ENCODE measurements around the gene EIF5.
A peak's percentile ranks its signal among the peaks of the same experiment; 100 is the strongest.

Gene EIF5

DNA sequence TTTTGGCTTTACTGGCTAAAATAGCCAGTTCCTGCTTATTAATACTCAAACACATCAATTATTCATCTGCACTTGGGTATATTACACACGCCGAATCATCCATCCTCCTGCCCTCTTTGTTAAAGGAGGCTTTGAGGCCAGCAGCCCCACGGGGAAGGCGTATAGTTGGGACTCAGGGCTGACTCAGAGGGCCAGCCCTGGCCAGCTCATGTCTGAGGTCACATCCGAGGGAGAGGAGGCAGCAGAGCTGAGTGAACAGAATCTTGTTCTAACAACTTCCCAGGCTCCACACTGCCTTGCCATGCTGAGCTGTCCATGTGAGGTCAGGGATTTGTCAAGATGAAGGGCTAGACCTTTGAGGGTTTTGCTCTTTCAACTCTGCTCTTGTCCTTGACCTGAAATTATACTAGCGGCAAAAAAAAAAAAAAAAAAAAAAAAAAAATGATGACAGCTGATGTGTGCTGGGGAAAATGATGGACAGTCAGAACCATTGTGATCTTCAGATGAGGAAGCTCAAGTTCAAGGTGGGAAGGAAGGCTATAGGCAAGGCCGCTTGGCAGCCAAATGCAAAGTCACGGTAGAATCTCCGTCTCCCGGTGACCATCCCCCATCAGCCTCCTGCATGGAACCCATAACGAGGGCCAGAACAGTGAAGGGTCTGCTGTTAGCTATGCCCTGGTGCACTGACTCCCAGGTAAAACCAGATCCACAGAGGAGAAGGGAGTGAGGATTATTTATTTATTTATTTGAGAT is 38.7 kb downstream of the EIF5 start:
- peak; percentile 94 for DNase-seq

DNA sequence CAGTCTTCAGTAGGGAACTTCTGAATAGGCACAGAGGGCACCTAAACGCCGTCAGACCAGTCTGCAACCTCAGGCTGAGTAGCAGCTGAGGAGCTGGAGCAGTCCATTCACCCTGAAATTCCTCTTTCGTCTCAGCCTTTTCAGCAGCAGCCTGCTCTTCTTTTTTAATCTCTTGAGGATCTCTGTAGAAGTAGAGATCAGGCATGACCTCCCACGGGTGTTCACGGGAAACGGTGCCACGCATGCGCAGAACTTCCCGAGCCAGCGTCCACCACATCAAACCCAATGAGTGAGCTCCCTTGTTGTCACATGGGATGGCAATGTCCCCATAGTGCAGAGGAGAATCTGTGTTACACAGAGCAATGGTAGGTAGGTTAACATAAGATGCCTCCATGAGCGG is 40.1 kb downstream of the EIF5 start:
- DNase-seq: no peak

GRCh38 chr14:103377522-103378037 is 43.5 kb downstream of the EIF5 start:
- no peak for DNase-seq

DNA sequence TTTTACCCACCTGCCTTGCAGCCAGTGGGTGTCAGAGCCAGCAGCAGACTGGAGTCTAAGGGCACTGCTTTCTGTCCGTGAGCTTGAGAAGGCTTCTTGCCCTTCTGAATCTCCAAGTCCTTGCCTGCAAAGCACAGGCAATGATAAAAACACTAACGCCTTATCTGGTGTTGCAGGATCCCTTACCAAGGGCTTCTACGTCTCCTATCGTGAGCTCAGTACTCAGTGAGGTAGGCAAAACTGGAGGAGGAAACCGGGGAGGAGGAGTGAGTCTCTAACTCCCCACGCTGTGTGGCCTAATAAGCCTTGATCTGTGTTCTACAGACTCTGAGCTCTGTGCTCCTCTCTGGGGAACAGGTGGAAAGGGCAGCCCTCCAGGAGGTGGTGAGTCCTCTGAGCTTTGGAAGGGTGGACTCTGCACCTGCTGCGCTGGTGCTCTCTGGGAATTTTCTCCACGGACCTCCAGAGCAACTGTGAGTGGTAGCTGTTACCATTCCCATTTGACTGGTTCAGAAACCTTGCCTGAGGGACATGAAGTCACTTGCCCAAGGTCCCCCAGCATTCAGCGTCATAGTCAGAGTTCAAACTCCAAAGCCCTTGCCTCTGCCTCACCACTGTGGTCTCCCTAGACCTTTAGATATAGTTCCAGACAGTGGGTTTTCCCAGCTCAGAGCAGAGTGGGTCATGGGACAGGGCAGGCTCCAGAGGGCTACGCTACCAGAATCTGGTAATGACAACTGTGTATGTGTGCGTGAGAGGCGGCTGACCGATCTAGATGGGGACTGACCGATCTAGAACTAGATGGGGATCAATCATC is 44.2 kb downstream of the EIF5 start:
- DNase-seq: no peak

- no peak for DNase-seq
Observed at GRCh38 chr14:103380719-103381377, 46.8 kb downstream of the EIF5 start.

- peak; percentile 76 for DNase-seq
Observed at GRCh38 chr14:103382376-103382775, 48.3 kb downstream of the EIF5 start.

GRCh38 chr14:103384450-103385151 is 50.6 kb downstream of the EIF5 start:
- DNase-seq: no peak

GRCh38 chr14:103385152-103385928 is 51.3 kb downstream of the EIF5 start, which contains the start of gene MARK3:
Gene MARK3, plus strand, starts transcription at chr14:103385415. Its CDS starts 615 bp downstream, at chr14:103386030.
- DNase-seq: peak; percentile 97

DNA sequence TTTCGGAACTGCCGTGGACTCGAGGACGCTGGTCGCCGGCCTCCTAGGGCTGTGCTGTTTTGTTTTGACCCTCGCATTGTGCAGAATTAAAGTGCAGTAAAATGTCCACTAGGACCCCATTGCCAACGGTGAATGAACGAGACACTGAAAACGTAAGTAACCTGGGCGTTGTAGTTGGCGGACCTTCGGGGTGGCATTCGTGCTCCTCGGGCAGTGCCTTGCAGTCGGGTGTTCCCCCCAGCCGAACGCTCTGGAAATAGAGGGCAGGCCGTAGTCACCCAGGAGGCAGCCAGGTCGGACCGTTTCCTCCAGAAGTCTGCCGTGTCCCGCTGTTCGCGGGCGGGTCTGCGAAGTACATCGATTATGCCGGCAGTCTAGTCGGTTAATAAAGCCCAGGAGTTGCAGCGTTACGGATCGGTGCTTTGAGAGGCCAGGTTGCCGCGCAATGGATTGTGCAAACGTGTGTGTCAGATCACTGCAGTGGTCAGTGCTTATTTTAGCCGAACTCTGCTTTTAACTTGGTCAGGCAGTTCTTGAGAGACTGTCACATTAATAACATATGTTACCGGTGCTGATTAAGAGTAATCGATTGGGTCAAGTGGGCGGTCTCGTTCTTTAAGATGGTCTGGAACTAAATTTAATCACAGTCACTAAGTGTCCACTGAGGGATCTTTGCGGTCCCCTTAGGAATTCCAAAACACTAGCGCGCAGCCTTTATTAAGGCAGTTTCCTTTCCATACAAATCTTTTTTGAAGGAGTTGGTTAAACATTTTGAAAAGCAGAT is 52.1 kb downstream of the EIF5 start:
- peak; percentile 19 for DNase-seq

- DNase-seq: no peak
Observed at GRCh38 chr14:103386713-103387329, 52.8 kb downstream of the EIF5 start.

DNA sequence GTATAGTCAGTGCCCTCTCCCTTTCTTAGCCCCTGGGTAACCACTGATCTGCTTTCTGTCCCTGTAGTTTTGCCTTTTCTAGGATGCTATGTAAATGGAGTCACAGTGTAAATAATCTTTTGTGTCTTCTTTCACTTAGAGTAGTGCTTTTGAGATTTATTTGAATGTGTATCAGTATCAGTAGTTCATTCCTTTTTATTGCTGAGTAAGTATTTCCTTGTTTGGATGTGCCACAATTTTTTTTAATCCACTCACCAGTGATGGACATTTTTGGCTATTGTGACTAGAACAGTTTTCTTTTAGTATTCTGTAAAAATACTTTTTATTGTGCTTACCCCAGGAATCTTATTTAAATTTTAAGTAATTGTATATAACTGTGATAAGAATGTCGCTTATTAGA is 54.6 kb downstream of the EIF5 start:
- DNase-seq: no peak

- no peak for DNase-seq
Observed at GRCh38 chr14:103390605-103391004, 56.6 kb downstream of the EIF5 start.

DNA sequence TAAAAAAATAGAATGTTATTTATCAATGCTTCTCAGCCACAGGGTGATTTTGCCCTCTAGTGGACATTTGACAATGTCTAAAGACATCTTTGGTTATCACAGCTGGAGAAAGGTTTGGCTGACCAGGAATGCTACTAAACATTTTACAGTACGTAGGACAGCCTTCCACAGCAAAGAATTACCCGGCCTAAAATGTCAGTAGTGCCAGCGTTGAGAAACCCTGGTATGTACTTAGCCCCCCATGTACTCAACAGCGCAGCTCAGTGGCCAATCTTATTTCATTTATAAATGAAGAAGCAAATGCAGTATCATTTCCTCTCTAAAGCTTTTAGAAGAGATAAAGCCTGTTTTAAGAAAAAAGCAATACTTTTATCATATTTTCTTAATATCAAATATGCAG is 57.0 kb downstream of the EIF5 start:
- peak; percentile 81 for DNase-seq

DNA sequence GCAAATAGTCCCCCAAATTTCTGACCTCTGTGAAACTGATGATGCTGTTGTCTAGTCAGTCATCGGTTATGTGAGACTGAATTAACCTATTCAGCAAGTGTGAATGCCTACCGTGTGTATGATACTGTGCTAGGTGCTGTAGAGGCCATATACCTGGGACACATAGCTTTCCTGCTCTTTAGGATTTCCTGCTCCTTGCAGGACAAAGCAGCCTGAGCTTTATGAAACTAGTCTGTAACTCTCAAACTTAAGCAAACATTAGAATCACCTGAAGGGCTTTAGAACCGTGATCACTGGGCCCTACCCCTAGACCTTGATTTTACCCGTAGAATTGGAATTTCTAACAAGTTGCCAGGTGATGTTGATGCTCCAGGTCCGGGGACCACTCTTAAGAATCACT is 58.1 kb downstream of the EIF5 start:
- no peak for DNase-seq

- DNase-seq: no peak
Observed at GRCh38 chr14:103392572-103392971, 58.5 kb downstream of the EIF5 start.

GRCh38 chr14:103393070-103393469 is 59.0 kb downstream of the EIF5 start:
- no peak for DNase-seq

GRCh38 chr14:103393676-103394626 is 59.9 kb downstream of the EIF5 start:
- DNase-seq: peak; percentile 81
